GM12801 (cell line): Measurements from ENCODE around the gene ADAMTS5.

Source experiments
- TF ChIP-seq, protein P1 (sequence below): IDR thresholded peaks from one replicate; pipeline ENCODE4 v1.5.1; 2011; ENCODE audit warnings: control low read depth; ENCODE audit not compliant: insufficient read length; ENCODE audit errors: extremely low read depth

Gene ADAMTS5

DNA sequence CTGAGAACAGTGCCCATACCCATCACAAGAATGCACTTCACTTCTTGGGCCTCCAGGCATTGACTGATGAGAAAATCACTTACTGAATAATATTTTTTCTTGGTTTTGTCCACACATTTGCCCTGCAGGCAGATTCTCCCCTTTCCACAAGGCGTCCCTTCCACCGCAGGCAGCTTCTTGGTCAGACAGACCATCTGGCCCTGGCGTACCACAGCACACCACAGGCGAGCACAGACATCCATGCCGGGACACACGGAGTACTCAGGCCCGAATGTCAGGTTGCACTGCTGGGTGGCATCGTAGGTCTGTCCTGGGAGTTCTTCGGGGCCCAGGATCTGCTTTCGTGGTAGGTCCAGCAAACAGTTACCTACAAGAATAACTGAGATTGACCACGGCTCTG is 32.5 kb downstream of the ADAMTS5 start:
- TF ChIP-seq, protein P1, sequence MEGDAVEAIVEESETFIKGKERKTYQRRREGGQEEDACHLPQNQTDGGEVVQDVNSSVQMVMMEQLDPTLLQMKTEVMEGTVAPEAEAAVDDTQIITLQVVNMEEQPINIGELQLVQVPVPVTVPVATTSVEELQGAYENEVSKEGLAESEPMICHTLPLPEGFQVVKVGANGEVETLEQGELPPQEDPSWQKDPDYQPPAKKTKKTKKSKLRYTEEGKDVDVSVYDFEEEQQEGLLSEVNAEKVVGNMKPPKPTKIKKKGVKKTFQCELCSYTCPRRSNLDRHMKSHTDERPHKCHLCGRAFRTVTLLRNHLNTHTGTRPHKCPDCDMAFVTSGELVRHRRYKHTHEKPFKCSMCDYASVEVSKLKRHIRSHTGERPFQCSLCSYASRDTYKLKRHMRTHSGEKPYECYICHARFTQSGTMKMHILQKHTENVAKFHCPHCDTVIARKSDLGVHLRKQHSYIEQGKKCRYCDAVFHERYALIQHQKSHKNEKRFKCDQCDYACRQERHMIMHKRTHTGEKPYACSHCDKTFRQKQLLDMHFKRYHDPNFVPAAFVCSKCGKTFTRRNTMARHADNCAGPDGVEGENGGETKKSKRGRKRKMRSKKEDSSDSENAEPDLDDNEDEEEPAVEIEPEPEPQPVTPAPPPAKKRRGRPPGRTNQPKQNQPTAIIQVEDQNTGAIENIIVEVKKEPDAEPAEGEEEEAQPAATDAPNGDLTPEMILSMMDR: no peak

- TF ChIP-seq, protein P1: no peak
Measured at GRCh38 chr21:26933448-26933847, 33.4 kb downstream of the ADAMTS5 start.

DNA sequence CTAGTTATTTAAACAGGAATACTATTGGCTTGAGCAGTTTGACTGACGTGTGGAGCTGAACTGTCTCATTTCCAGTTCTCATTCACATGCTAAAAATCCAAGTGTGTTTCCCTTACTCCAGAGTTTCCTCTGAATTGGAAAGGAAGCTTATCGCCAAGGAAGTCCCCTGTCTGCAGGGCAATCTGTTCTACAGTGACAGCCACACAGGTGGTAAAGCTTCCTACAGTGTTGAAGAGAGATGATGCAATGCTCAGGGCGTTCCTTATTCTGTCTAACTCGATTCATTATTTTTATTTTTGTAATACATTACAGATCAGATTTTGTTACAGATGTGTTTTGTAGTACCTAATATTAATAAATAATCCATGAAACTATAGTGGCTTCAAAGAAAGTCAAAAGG is 41.3 kb downstream of the ADAMTS5 start:
- TF ChIP-seq, protein P1: no peak

- TF ChIP-seq, protein P1: no peak
Measured at GRCh38 chr21:26925122-26925521, 41.8 kb downstream of the ADAMTS5 start.

GRCh38 chr21:26923986-26924385 is 42.9 kb downstream of the ADAMTS5 start:
- TF ChIP-seq, protein P1: no peak

DNA sequence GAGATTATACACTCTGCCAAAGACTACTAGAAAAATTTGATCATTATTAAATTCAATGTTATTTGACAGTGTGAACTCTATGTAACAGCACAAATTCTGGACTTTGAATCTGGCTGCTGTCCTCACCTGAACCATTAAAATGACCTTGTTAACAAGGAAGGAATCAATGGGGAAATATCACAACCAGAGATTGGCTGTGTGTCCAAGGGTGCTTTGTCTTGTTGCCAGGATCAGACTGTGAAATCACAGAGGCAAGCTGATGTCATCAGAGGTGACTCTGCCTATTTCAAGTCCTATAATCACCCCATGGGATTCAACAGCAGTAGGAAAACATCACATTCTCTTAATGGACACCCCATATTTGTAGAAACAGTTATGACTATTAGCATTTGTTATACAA is 46.8 kb downstream of the ADAMTS5 start:
- TF ChIP-seq, protein P1: no peak

GRCh38 chr21:26918323-26919079 is 48.4 kb downstream of the ADAMTS5 start:
- TF ChIP-seq, protein P1: no peak
